DMS79 treated with DMSO at 0.1 percent for 48 hours (cell line): Measurements from ENCODE around the gene IFNB1.

ENCODE experiments used
- DNase-seq: peaks from one replicate; lab custom pipeline; 2025; lab: John Stamatoyannopoulos, UW

Gene IFNB1

GRCh38 chr9:21070171-21070571 lies 7.6 kb downstream of the IFNB1 start:
- DNase-seq: no peak

- DNase-seq: no peak
Measured at GRCh38 chr9:21060919-21061561, 16.7 kb downstream of the IFNB1 start.

GRCh38 chr9:21056931-21057330 lies 20.8 kb downstream of the IFNB1 start:
- DNase-seq: no peak

GRCh38 chr9:21053851-21054250 lies 23.9 kb downstream of the IFNB1 start:
- DNase-seq: no peak

- DNase-seq: no peak
Measured at GRCh38 chr9:21047281-21047691, 30.5 kb downstream of the IFNB1 start.

- no peak for DNase-seq
Measured at GRCh38 chr9:21043841-21044240, 33.9 kb downstream of the IFNB1 start.

GRCh38 chr9:21042466-21042865 lies 35.3 kb downstream of the IFNB1 start:
- DNase-seq: no peak

GRCh38 chr9:21039302-21039701 lies 38.4 kb downstream of the IFNB1 start:
- no peak for DNase-seq

GRCh38 chr9:21037278-21037677 lies 40.5 kb downstream of the IFNB1 start:
- no peak for DNase-seq

GRCh38 chr9:21031808-21032183 lies 45.9 kb downstream of the IFNB1 start:
- no peak for DNase-seq

GRCh38 chr9:21031091-21031807 lies 46.5 kb downstream of the IFNB1 start, which contains the start of gene HACD4:
Gene HACD4, minus strand, starts transcription at chr9:21031640. Its CDS starts 50 bp downstream, at chr9:21031590.
- peak; percentile 45 for DNase-seq

GRCh38 chr9:21030389-21031035 lies 47.2 kb downstream of the IFNB1 start:
- no peak for DNase-seq

GRCh38 chr9:21029661-21030060 lies 48.1 kb downstream of the IFNB1 start:
- no peak for DNase-seq

- no peak for DNase-seq
Measured at GRCh38 chr9:21028466-21028865, 49.3 kb downstream of the IFNB1 start.

GRCh38 chr9:21027295-21027694 lies 50.4 kb downstream of the IFNB1 start:
- DNase-seq: no peak
